ENCODE data around the gene ZNF407.

DNA sequence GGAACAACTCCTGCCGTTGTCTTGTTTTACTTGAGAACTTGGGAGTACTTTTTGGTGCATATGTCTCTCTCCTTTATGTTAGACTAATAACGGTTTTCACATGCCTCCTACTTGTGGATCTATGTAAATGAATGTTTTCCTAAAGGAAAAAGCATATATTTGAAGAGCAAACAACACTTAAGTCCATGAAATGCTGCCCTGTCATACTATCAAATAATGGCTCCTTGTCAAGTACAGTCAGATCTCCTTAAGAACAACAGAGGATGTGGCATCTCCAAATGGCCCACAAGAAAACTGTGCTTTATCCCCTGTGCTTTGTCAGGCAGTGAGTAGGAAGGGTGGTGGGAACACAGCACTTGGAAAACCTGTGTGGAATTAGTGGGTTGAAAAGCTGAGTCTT, 413.0 kb downstream of the ZNF407 start:
- no peak for TF ChIP-seq SETDB1 (IDR thresholded peaks at IDR 0.05; ENCODE audit: insufficient read length, low read length)
- no peak for TF ChIP-seq ZNF133 (tag by site-specific recombination; IDR thresholded peaks at IDR 0.05)

Measured in HEK293 (cell line).